HFF-Myc (cell line): Measurements from ENCODE around the gene IL1RAPL2.
"Not testable (repeated sequence)": the region's sequence is repeated elsewhere in the genome, so short reads cannot be mapped to it uniquely, and the experiment has no call there.

Experiments used
- DNase-seq: peaks from one replicate; pipeline ENCODE4 v3.0.0-alpha.2; 2011; ENCODE audit warnings: low read depth; ENCODE audit errors: extremely low read depth
- H3K4me3 ChIP-seq: replicated peaks from 2 replicates; pipeline ENCODE4 v1.5.1; 2011; ENCODE audit warnings: low read depth, mild to moderate bottlenecking, control low read depth, low read length
- CTCF ChIP-seq: IDR thresholded peaks from 2 replicates; pipeline ENCODE4 v1.5.1; 2012; ENCODE audit warnings: mild to moderate bottlenecking, low read depth, low read length, control low read depth; ENCODE audit errors: missing control alignments

Gene IL1RAPL2

GRCh38 chrX:105101378-105101777 lies 535.4 kb downstream of the IL1RAPL2 start:
- no peak for TF ChIP-seq CTCF
- no peak overlapping the region for H3K4me3 ChIP-seq
- DNase-seq = no peak

- no peak for DNase-seq
- no peak for TF ChIP-seq CTCF
- H3K4me3 ChIP-seq = no peak overlapping the region
Measured at GRCh38 chrX:105109936-105110335, 543.9 kb downstream of the IL1RAPL2 start.

GRCh38 chrX:105114554-105115130 lies 548.6 kb downstream of the IL1RAPL2 start:
- no peak overlapping the region for H3K4me3 ChIP-seq
- DNase-seq = no peak
- TF ChIP-seq CTCF = no peak

GRCh38 chrX:105115596-105116320 lies 549.8 kb downstream of the IL1RAPL2 start:
- DNase-seq = not testable (repeated sequence)

GRCh38 chrX:105116486-105116885 lies 550.5 kb downstream of the IL1RAPL2 start:
- TF ChIP-seq CTCF = no peak
- H3K4me3 ChIP-seq = no peak overlapping the region
- DNase-seq = no peak

More at GRCh38 chrX:105115596-105116320, 549.8 kb downstream of the IL1RAPL2 start:
- not testable (repeated sequence) for H3K4me3 ChIP-seq

- H3K4me3 ChIP-seq = no peak overlapping the region
- TF ChIP-seq CTCF = no peak
- no peak for DNase-seq
Measured at GRCh38 chrX:105117621-105118020, 551.6 kb downstream of the IL1RAPL2 start.

GRCh38 chrX:105120463-105120862 lies 554.5 kb downstream of the IL1RAPL2 start:
- DNase-seq = no peak
- TF ChIP-seq CTCF = no peak
- H3K4me3 ChIP-seq = no peak overlapping the region
